Sciatic nerve (tissue), 2 donors: Measurements from ENCODE around the gene MMP24. TPM values are rescaled to one million over a fixed set of nuclear protein-coding genes. Genes with fewer than 3 reads are reported as not detected.

Source experiments
- ATAC-seq: fragments of 200-7000 bp; cut with Tn5 transposase; one replicate; pipeline ENCODE4 v1.9.1; 2020; ENCODE audit warnings: mild to moderate bottlenecking, moderate library complexity
- DNase-seq: peaks from one replicate; pipeline ENCODE4 v3.0.0-alpha.2; 2020; ENCODE audit warnings: low spot score
- intact Hi-C: fragments of 100-400 bp; cut with DNase I; formaldehyde crosslinking; loops from one replicate; pipeline ENCODE4 v1.14.2; 2022
- total RNA-seq: library from RNA; stranded (reverse); fragmentation: NEBNext Ultra II Directional; extraction: Animal tissue kit (Norgen Biotek cat#: 25700); gene quantifications from one replicate; pipeline ENCODE4 v1.2.1, GENCODE V29; 2021
- donor health status: DM: no; HTN: no; CAD: no.
- donor health status: DM: no; HTN: no; CAD: no.

MMP24 gene
- total RNA-seq, 1 donor from 2014 or later, result 0.49 TPM

DNA sequence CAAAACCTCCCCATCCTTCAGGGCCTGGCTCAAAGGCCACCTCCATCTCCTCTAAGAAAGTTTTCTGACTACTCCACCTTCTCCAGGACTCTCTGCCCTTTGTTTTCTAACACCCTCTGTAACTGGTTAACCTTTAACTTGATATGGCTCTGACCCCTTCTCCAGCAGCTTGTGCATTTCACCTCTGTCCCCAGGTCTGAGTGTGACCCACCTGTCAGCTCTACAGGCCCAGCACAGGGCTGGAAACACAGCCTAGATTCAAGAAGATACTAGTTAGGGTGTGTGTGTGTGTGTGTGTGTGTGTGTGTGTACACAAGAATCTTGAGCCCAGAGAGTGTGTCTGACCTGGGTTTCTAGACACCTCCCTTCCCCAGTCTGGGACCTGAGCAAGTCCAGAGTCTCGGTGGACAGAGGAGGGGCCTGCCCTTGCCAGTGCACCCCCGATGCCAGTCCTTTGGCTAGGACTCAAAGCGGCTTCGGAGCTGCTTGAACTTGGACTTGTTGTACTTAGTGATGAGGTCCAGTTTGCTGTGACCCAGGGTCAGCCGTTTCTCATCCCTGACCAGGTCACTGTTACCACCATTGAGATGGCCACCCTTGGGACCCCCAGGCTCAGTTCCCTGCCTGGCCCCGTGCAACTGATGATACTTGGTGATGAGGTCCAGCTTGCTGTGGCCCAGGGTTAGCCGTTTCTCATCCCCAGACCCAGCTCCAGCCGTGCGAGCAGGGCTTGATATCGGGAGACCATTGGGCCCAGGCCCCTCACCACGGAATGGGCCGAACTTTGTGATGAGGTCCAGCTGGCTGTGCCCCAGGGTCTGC is 59.8 kb downstream of the MMP24 start:
- intact Hi-C loops, result no loop called here
- no peak for DNase-seq
- no peak for ATAC-seq

DNA sequence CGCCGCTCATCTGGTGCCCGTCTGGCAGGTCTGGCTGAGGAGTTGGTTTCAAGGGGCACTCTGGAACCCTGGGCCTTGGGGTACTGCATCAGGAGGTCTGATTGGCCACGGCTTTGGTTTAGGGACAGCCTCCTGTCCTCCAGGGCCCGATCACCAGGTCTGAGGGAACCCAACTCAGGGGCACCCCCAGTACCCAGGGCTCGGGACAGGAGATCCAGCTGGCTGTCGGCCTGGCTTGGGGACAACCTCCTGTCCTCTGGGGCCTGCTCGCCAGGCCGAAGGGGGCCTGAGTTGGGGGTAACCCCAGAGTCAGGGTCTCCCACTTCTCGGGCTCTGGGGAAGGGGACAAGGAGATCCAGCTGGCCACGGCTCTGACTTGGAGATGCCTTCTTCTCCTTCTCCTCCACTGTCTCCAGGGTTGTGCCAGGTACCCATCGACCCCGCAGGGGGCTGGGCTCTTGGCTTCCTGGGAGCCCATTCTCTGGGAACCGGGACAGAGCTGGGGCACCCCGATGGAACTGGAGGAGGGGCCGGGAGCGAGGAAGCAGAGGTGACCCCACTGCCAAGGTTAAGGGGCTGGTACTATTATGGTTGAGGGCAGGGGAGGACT is 60.5 kb downstream of the MMP24 start:
- DNase-seq, result no peak
- no peak for ATAC-seq
- intact Hi-C loops, result no loop called here

DNA sequence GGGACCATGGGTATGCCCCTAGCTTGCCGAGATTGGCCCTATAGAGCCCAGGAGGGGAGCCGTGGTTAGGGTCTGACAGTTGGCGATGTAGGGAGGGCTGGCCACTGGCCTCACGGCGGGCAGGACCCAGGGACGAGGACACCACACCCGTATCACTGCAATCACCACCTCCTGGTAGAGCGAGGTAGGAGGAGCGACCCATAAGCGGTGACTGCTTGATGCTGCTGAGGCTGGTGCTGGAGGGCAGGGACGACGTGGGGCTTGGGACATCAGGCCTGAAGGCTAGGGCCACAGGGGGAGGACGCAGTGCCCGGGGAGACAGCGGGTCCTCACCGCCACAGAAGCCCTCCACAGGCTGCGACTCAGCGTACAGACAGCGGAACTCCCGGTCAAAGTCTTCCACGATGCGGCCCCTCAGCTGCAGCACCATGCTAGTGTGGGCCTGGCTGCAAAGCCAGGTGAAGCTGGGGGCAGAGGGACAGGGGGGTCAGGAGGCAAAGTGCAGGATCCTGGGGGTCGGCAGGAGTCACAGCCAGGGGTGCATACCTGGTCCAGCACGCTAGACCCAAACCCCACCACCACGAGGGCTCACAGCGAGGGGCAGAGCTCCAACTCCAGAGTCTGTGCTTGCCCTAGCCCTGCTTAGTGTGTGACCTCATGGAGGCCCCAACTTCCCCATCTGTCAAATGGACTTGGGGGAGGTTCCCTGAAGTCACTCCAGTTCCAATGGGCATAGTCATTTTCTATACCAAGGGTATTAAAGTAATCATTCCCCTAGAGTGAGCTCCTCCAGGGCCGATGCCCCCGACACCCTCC is 61.2 kb downstream of the MMP24 start:
- no peak for ATAC-seq
- no peak for DNase-seq
- intact Hi-C loops, result no loop called here

DNA sequence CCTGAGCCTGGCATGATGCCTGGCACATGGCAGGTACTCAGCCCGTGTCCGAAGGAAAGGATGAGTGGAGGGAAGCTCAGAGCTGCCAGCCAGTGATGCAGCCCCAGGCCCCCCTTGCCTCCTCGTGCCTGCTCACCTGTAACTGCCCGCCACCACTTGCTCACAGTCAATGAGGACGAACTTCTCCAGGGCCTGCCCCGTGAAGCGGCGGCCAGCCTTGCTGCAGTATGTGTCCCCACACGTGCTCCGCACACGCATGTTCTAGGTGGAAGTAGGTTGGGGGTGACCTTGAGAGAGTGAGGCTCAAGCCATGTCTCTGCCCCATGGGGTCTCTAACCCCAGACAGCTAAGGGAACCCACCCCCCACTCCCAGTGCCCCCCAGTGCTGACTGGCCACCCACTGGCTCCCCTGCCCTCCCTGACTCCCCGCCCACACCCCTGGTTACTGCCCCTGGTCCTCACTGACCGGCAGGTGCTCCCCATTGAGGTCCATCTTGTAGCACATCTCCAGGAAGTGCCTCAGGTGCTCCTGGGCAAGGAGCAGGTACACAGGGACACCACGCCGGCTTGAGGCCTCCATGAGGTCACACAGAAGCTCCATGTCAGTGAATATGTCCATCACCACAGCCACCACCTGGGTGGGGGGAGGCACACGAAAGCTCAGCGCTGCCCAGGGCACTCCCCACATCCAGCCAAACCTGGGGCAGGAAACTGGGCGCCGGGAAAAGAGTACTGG is 62.0 kb downstream of the MMP24 start:
- intact Hi-C loops, result no loop called here
- ATAC-seq (no peak), DNase-seq (no peak)

DNA sequence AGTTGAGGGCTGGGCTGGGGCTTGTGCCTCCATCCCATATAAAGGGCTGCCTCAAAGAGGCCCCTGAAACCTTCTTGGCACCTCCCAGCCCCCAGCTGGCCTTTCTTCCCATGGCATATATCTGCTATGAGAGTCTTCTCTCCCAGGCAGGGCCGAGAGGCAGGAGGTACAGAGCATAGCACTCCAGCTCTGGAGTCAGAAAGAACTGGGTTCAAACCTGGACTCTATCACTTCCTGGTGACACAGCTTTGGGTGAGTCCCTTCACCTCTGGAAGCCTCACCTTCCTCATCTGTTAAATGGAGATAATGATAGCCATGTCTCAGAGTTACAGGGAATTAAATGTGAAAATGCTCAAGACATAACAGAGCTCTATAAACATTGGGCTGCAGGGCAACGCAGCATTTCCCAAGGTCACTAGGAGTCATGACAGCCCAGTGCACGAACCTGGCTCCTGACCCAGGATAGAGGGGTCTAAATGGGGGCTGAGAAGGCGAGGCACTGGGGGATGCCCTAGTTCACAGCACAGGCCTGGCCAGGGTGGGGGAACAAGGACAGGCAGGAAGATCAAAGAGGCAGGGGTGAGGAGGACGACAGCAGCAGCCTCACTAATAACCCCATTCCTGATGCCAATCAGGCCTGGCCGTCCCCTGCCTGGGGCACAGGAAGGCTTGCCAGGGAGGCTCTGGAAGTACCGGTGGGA is 63.8 kb downstream of the MMP24 start:
- DNase-seq, result no peak
- no peak for ATAC-seq
- intact Hi-C loops, result no loop called here

DNA sequence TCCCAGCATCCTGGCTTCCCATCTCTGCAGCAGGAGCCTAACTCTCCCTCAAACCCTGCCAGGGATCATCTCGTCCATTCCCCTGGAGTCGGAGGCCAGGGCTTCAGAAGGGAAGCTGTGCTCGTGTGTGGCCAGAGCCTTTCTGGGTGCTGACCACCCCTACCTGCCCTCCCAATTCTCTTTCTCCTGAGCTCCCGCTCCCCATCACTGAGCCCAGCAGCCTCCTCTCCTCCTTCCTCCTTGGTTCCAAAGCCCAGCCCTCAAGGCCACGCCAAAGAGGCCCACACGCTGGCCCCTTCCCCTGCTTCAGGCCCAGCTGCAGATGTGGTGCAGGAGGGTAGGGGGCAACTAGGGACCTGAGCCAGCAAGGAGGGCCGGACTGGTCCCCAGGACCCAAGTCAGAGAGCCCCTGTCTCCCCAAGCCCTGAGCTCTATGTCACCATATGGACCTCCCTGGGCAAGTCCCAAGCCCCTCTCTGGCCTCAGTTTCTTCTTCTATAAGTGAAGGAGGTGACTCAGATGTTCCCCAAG is 64.5 kb downstream of the MMP24 start:
- DNase-seq (no peak), ATAC-seq (no peak)
- intact Hi-C loops, result no loop called here

DNA sequence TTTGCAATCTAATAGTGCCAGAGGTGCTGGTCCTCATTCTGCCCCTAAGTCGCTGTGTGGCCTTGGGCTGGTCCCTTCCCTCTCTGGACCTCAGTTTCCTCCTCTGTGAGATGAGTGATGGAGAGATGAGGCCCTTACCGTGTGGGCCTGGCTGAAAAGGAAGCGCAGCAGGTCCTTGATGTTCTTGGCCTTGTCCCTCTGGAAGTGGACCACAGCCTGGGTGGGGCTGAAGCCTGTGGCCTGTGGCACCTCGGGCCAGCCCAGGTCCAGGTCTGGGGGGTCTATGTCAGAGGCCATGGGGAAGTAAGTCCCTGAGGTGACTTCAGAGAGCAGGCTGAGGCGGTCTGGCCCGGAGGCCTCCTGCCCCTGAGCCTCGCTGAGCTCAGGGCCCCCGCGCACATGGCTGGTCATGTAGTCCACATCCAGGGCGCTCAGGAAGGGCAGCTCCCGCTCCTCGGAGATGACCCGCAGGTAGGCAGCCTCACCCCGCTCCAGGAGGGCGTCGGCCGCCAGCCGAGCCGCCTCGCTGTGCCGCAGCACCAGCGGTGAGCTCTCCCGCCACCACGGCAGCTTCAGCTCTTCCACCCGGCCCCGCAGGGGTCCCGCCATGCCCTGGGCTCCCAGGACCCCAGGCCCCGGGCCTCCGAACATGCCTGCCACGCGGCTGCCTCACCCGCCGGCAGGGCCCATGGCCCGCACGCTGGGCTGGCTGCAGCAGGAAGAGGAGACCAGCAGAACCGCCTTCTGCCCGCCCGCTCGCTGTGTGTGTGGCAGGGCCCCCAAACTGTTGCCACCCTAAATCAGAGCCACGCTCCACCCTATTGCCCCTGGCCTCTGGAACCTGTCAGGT is 65.4 kb downstream of the MMP24 start, which contains the start of gene FAM83C:
Gene FAM83C (minus strand): TSS at position 772 of the 850 bp plus-strand sequence. CDS start 121 bp downstream, at position 651.
- no peak for DNase-seq

DNA sequence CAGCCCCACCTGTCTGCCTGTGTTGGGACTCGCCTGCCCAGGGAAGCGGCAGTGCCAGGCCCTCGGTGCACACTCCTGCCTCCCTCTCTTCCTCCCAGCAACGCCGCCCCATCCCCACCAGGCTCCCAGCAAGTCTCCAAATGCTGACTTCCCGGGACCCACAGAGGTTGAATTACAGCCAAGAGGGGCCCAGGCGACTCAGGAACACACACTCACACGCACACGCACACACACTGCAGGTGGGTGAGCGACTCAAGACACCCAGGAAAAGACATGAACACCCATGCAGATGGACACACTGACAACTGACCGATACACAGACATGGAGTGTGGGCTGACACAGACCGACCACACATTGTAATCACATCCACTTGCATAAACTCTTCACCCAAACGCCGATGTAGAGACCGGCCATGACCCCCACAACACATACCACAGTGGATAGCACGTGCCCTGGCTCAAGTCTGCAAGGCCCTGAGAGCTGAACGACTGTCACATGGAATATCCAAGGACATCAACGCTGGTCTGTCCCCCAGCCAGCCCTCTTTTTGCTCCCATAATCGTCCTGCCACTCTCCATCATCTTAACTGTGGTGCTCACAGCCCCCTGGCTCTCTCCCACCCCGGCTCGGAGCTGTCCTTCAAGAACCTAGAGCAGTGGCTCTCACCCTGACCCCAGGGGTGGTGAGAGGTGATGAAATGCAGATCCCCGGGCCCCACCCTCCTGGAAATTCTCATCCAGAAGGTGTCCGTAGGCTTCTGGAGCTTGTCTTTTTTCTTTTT is 66.2 kb downstream of the MMP24 start:
- ATAC-seq (no peak), DNase-seq (no peak)

More for the DNA sequence above, 65.4 kb downstream of the MMP24 start, which contains the start of gene FAM83C:
- ATAC-seq, result no peak
- intact Hi-C loops, result no loop called here

DNA sequence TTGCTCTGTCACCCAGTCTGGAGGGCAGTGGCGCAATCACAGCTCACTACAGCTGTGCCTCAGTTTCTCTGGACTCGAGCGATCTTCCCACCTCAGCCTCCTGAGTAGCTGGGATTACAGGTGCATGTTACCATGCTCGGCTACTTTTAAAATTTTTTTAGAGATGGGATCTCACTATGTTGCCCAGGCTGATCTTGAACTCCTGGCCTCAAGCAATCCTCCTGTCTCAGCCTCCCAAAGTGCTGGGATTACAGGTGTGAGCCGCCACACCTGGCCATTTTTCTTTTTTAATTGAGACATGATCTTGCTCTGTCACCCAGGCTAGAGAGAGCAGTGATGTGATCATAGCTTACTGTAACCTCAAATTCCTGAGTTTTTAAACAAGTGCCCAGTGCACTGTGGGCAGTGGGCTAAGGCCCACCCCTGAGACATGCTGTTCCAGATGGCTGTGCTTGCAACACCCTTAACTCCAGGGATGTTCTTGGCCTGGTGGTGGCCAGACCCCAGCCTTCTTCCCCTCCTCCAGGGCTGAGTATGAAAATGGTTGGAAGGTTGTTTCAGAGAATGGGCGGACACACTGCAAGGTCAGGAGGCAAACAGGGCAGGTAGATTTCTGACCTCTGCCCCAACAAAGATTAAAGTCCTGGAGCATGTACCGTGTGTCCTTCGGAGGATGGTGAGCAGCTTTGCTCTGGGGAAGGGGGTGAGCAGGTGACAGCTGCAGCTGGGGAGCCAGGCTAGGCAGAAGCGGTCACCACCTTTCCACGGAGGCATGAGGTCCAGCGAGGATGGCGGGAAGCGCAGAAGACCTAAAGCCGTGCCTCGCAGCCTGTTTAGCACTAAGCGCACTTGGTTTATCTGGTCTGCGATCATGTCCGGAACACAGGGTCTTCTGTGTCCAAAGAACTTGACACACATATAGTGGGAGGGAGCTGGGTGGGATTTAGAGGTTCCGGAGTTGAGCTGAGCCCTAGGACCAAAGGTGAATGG is 67.1 kb downstream of the MMP24 start:
- ATAC-seq (no peak), DNase-seq (no peak)
- intact Hi-C loops, result no loop called here

More for the DNA sequence above, 66.2 kb downstream of the MMP24 start:
- intact Hi-C loops, result no loop called here

DNA sequence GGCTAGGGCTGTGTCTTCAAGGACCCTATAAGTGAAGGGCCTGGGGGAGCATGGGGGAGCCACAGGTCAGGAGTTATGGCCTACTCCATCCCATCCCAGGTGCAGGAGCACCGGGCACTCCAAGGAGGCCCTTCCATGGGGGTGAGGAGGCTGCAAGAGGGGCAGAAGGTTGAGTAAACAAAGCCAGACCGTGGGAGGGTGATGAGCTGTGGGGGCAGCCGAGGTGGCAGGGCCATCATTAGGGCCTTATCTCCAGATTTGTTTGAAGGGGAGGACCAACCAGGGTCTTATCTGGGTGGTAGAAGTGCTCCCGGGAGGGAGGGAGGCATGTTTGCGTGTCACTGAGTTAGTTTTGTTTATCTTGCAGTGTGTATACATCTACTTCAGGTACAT is 67.8 kb downstream of the MMP24 start:
- ATAC-seq, result no peak
- intact Hi-C loops, result no loop called here
- DNase-seq, result no peak

DNA sequence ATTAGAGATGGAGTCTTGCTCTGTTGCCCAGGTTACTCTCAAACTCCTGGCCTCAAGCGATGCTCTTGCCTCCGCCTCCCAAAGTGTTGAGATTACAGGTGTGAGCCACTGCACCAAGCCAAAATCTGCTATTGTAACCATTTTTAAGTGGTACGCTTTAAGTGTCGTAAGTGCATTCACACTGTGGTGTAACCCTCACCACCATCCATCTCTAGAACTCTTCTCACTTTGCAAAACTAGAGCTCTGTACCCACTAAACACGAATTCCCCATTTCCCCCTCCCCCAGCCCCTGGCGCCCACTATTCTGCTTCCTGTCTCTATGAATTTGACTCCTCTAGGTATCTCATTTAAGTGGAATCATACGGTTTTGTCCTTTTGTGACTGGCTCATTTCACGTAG is 68.6 kb downstream of the MMP24 start:
- ATAC-seq (no peak), DNase-seq (no peak)
- intact Hi-C loops, result no loop called here

DNA sequence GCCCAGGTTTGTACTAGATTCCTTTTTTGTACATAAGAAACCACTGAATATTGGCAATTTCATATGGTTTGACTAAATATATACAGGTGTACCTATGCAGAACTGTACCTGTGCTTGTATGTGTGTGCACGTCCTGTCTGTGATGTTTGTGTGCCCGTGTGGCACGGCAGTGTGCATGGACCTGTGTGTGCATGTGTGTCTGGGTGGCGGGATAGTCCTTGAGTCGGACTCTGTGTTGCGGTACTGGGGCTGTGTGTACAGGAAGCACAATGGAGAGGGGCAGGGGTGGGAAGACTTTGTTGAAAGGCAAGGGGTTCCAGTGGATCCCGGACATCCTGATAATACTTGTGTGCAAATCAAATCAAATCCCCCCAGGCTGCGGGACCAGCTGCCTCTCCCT is 69.2 kb downstream of the MMP24 start:
- intact Hi-C loops, result no loop called here
- ATAC-seq (no peak), DNase-seq (no peak)

DNA sequence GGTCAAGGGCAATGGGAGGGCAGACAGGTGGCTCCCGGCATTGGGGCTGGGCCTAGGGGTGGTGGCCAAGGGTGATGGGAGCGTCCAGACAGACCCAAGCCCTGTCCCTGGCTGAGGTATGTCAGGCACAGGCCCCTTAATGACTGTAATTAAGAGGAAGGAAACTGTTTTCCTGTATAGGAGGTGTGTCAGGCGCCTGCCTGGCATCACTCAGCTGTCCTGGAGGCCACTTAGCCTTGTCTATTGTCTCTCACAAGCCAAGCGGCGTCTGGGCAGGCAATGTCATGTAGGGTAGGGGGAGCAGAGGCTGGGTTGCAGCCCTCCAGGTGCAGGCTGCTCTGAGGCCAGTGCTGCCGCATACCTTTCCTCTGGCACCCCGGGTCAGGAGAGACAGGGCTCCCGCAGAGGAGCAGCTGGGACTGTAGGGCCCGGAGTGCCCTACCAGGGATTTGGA is 69.6 kb downstream of the MMP24 start:
- DNase-seq (no peak), ATAC-seq (no peak)
- intact Hi-C loops, result no loop called here

DNA sequence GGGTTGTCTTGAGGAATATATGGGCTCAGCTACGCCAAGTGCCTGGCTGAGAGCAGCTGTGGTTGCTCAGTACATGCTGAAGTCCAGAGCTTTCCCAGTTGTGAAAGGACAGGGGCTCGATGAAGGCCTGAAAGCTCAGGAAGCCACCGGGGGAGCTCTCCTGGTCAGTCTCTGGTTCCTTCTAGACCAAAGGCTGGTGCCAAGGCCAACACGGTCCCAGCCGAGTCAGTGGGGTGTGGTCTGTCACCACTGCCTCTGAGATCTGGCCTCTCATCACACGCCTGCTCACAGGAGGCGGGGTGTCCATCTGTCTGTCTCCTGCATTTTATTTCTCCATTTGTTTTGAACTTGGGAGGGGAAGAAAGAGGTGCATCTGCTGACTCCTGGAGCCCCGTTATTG is 70.7 kb downstream of the MMP24 start:
- no peak for DNase-seq
- ATAC-seq, result no peak
- intact Hi-C loops, result no loop called here

DNA sequence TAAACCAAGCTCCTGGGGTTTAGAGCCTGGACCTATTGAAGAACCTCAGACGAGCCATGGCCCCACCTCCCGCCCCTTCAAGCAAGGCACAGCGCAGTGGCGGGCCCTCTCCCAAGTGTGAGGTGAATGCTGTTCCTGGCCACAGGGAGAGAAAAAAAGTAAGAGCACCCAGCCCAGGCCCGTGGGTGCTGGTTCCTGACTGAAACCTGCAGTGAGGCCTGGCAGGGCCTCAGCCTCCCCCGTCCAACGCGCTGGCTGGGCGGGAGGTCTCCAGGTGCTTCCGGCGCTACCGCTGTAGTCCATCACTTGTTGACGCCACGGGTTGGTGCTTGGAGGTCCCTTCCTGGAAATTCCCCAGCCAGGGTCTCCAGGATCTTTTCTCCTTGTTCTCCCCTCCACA is 71.2 kb downstream of the MMP24 start:
- DNase-seq (no peak), ATAC-seq (no peak)
- intact Hi-C loops, result no loop called here
